Measurements from ENCODE around the gene CCNY.

DNA sequence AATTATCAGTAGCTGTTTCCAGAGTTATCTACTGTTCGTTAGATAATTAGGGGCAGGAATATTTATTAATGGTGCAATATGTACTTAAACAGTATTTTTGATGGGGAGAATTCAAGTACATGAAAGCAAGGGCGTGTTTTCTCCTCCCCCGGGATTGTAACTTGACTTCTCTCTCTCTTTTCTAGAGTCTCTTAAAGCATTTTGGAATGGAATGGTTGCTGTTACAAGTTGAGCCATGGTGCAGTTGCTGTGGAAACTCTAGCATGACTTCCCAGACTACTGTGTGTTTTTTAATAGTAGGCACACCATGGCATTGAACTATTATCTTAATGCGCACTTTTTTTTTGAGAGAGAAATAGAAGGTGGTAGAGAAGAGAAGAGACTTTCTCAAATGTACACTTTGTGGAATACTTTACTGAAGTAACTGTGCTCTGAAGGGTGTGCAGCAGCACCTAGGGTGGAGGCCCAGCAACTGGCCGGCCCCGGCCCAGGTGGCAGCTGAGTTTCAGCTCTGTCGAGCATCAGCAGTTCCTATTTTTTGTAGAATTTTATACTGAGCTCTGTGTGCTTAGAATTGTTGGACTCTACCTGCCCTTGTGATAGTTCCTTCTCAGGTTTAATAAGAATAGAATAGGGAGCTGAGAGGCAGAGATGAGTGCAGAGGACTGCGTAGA is 64.4 kb downstream of the CCNY start:
- TF ChIP-seq POLR2A (IDR thresholded peaks at IDR 0.05) = no peak
- TF ChIP-seq, protein P1, sequence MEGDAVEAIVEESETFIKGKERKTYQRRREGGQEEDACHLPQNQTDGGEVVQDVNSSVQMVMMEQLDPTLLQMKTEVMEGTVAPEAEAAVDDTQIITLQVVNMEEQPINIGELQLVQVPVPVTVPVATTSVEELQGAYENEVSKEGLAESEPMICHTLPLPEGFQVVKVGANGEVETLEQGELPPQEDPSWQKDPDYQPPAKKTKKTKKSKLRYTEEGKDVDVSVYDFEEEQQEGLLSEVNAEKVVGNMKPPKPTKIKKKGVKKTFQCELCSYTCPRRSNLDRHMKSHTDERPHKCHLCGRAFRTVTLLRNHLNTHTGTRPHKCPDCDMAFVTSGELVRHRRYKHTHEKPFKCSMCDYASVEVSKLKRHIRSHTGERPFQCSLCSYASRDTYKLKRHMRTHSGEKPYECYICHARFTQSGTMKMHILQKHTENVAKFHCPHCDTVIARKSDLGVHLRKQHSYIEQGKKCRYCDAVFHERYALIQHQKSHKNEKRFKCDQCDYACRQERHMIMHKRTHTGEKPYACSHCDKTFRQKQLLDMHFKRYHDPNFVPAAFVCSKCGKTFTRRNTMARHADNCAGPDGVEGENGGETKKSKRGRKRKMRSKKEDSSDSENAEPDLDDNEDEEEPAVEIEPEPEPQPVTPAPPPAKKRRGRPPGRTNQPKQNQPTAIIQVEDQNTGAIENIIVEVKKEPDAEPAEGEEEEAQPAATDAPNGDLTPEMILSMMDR (IDR thresholded peaks at IDR 0.05 in 4 of 5, conservative IDR thresholded peaks at IDR 0.05 in 1 of 5) = no peak
